Activated effector memory CD4-positive, alpha-beta T cell treated with anti-CD3 and anti-CD28 coated beads, Interleukin-2, amount 50 U/mL, for 16 hours (primary cell): ENCODE measurements around the gene NFIX.
"Not testable (repeated sequence)": the region's sequence is repeated elsewhere in the genome, so short reads cannot be mapped to it uniquely, and the experiment has no call there.

Source experiments
- DNase-seq: peaks from one replicate; pipeline ENCODE4 v3.0.0-alpha.2; 2020

The NFIX gene

GRCh38 chr19:12994701-12995595, at the start of gene NFIX:
Gene NFIX, plus strand, starts transcription at chr19:12995475. Its CDS starts 363 bp downstream, at chr19:12995838.
- DNase-seq = peak; percentile 84

GRCh38 chr19:12945479-12946091, 49.7 kb upstream of the NFIX start, which contains the start of gene RAD23A:
Gene RAD23A, plus strand, starts transcription at chr19:12945862. Its CDS starts 87 bp downstream, at chr19:12945949.
- DNase-seq = peak; percentile 99

- DNase-seq = peak; percentile 87
These were observed 49.1 kb upstream of the NFIX start for GRCh38 chr19:12946092-12946721.

- no peak for DNase-seq
These were observed 48.4 kb upstream of the NFIX start for GRCh38 chr19:12946731-12947496.

GRCh38 chr19:12947702-12948611, 47.3 kb upstream of the NFIX start:
- DNase-seq = no peak

- DNase-seq = no peak
These were observed 46.5 kb upstream of the NFIX start for GRCh38 chr19:12948612-12949362.

- no peak for DNase-seq
These were observed 45.7 kb upstream of the NFIX start for GRCh38 chr19:12949363-12950283.

- DNase-seq = not testable (repeated sequence)
These were observed 43.2 kb upstream of the NFIX start for GRCh38 chr19:12952050-12952449.

- no peak for DNase-seq
These were observed 42.7 kb upstream of the NFIX start for GRCh38 chr19:12952488-12953137.

GRCh38 chr19:12953138-12953798, 42.0 kb upstream of the NFIX start:
- no peak for DNase-seq

- DNase-seq = no peak
These were observed 41.3 kb upstream of the NFIX start for GRCh38 chr19:12953799-12954611.

GRCh38 chr19:12954612-12954962, 40.7 kb upstream of the NFIX start:
- DNase-seq = no peak

- not testable (repeated sequence) for DNase-seq
These were observed 39.7 kb upstream of the NFIX start for GRCh38 chr19:12955575-12955974.

- DNase-seq = no peak
These were observed 39.3 kb upstream of the NFIX start for GRCh38 chr19:12955996-12956395.

- peak; percentile 94 for DNase-seq
These were observed 38.6 kb upstream of the NFIX start, which contains the start of gene GADD45GIP1 for GRCh38 chr19:12956446-12957388. Gene GADD45GIP1, minus strand, starts transcription at chr19:12957223. Its CDS starts 11 bp downstream, at chr19:12957212.

GRCh38 chr19:12957389-12957952, 37.8 kb upstream of the NFIX start:
- not testable (repeated sequence) for DNase-seq
